Common myeloid progenitor, CD34-positive (primary cell): ENCODE measurements around the gene PSRC1.

ENCODE experiments used
- CTCF ChIA-PET: fragments of 350-600 bp; sonication (Branson Sonifier 250); formaldehyde crosslinking; loops from one replicate; lab custom pipeline; 2021; ENCODE audit warnings: antibody characterized with exemption; lab: Charles Lee
- POLR2A ChIA-PET: fragments of 350-600 bp; sonication (Branson Sonifier 250); formaldehyde crosslinking; loops from one replicate; lab custom pipeline; 2021; ENCODE audit warnings: antibody characterized with exemption; lab: Charles Lee
- DNase-seq, 3 donors: peaks; one replicate each; pipeline versions ENCODE4 v3.0.0 to v3.0.0-alpha.2; 2013
- H3K27ac ChIP-seq, 2 experiments: 1 replicate in 1 of 2; 2 replicates in 1 of 2; pipeline ENCODE4 v1.7.0; 2013; ENCODE audit warnings: inconsistent platforms in 2 of 2, low read length in 2 of 2, mild to moderate bottlenecking in 2 of 2, low read depth in 1 of 2, moderate library complexity in 1 of 2; ENCODE audit not compliant: severe bottlenecking in 2 of 2, insufficient read depth in 1 of 2, poor library complexity in 1 of 2
- H3K27me3 ChIP-seq, 5 experiments: replicated peaks in 2 of 5; 1 replicate in 3 of 5; 2 replicates in 2 of 5; pipeline versions ENCODE4 v1.6.1 to v1.7.0; 2013; ENCODE audit warnings: low read length in 4 of 5, mild to moderate bottlenecking in 2 of 5, moderate library complexity in 2 of 5, inconsistent platforms in 1 of 5; ENCODE audit not compliant: insufficient read depth in 5 of 5, control insufficient read depth in 4 of 5
- H3K36me3 ChIP-seq, 4 experiments: 1 replicate in 2 of 4; 2 replicates in 2 of 4; pipeline versions ENCODE4 v1.6.1 to v1.7.0; 2013; ENCODE audit warnings: low read length in 3 of 4, control low read depth in 1 of 4, mild to moderate bottlenecking in 1 of 4; ENCODE audit not compliant: control insufficient read depth in 4 of 4, insufficient read depth in 4 of 4
- H3K4me1 ChIP-seq, 4 experiments: 1 replicate in 3 of 4; 2 replicates in 1 of 4; pipeline versions ENCODE4 v1.6.1 to v1.7.1; 2013; ENCODE audit warnings: low read length in 3 of 4, mild to moderate bottlenecking in 3 of 4, control low read depth in 1 of 4, inconsistent platforms in 1 of 4, moderate library complexity in 1 of 4; ENCODE audit not compliant: control insufficient read depth in 4 of 4, insufficient read depth in 4 of 4; ENCODE audit errors: control extremely low read depth in 1 of 4
- H3K4me3 ChIP-seq, 7 experiments: 1 replicate in 4 of 7; 2 replicates in 3 of 7; pipeline versions ENCODE4 v1.5.1 to v1.7.0; 2013; ENCODE audit warnings: mild to moderate bottlenecking in 7 of 7, low read length in 6 of 7, moderate library complexity in 6 of 7, inconsistent platforms in 2 of 7, low read depth in 2 of 7, control low read depth in 1 of 7; ENCODE audit not compliant: insufficient read depth in 4 of 7, control insufficient read depth in 1 of 7; ENCODE audit errors: extremely low read depth in 1 of 7
- H3K9me3 ChIP-seq, 5 experiments: 1 replicate in 4 of 5; 2 replicates in 1 of 5; pipeline versions ENCODE4 v1.6.1 to v1.7.1; 2013; ENCODE audit warnings: low read length in 4 of 5, mild to moderate bottlenecking in 2 of 5, inconsistent platforms in 1 of 5, low read depth in 1 of 5, moderate library complexity in 1 of 5; ENCODE audit not compliant: control insufficient read depth in 4 of 5, insufficient read depth in 2 of 5; ENCODE audit errors: control extremely low read depth in 1 of 5
- WGBS: methylation state at CpG from one replicate; pipeline ENCODE4 v1.1.5; 2013; ENCODE audit not compliant: insufficient coverage; 5-methylcytosine and 5-hydroxymethylcytosine counted together

The PSRC1 gene

GRCh38 chr1:109243860-109244552 lies 38.9 kb downstream of the PSRC1 start:
- 100% methylated on average over 6 of the region's 8 CpGs for WGBS
- Histone ChIP-seq H3K4me3 (no peak overlapping the region), H3K27me3 (peaks cover 0 to 84% (median 33%) of the 10 kb centered on the region in 5 experiments), H3K4me1 (peaks cover 0 to 2% (median 1%) of the 10 kb centered on the region in 4 experiments), H3K36me3 (peaks cover 0 to 4% (median under 1%) of the 10 kb centered on the region in 4 experiments), H3K27ac (no peak overlapping the region), H3K9me3 (no peaks in the 10 kb centered on the region)
- ChIA-PET CTCF (interaction anchor here (2.0 kb wide), 1 partner anchor 8 kb away, joined by 5 read pairs; no protein-coding TSS in a partner anchor), POLR2A (no interaction called here)
- no peak for DNase-seq

- H3K27me3 ChIP-seq = peaks cover 0 to 76% (median 29%) of the 10 kb centered on the region in 5 experiments
- CTCF ChIA-PET = interaction anchor here (2.0 kb wide), 1 partner anchor 9 kb away, joined by 5 read pairs; no protein-coding TSS in a partner anchor
- peaks cover 0 to 12% (median 6%) of the 10 kb centered on the region in 4 experiments for H3K36me3 ChIP-seq
- no peak overlapping the region for H3K27ac ChIP-seq
- no peaks in the 10 kb centered on the region for H3K9me3 ChIP-seq
- H3K4me3 ChIP-seq = no peak overlapping the region
- WGBS = 100% methylated on average over 2 of the region's 5 CpGs
- POLR2A ChIA-PET = no interaction called here
- DNase-seq = no peak
- no peaks in the 10 kb centered on the region for H3K4me1 ChIP-seq
These were observed 39.7 kb downstream of the PSRC1 start for GRCh38 chr1:109243221-109243620.

- no peak overlapping the region for H3K4me3 ChIP-seq
- H3K36me3 ChIP-seq = peaks cover 0 to 20% (median 14%) of the 10 kb centered on the region in 4 experiments
- no peak overlapping the region for H3K27ac ChIP-seq
- peaks cover 0 to 68% (median 22%) of the 10 kb centered on the region in 5 experiments for H3K27me3 ChIP-seq
- POLR2A ChIA-PET = no interaction called here
- no peaks in the 10 kb centered on the region for H3K9me3 ChIP-seq
- no peak for DNase-seq
- no peaks in the 10 kb centered on the region for H3K4me1 ChIP-seq
- 65% methylated on average over 7 of the region's 7 CpGs for WGBS
- CTCF ChIA-PET = interaction anchor here (2.0 kb wide), 1 partner anchor 10 kb away, joined by 5 read pairs; no protein-coding TSS in a partner anchor
These were observed 40.6 kb downstream of the PSRC1 start for GRCh38 chr1:109242387-109242786.

GRCh38 chr1:109241841-109242345 lies 41.1 kb downstream of the PSRC1 start:
- DNase-seq = no peak
- peaks cover 0 to 25% (median 19%) of the 10 kb centered on the region in 4 experiments for H3K36me3 ChIP-seq
- H3K9me3 ChIP-seq = no peaks in the 10 kb centered on the region
- 28% methylated on average over 8 of the region's 8 CpGs for WGBS
- H3K27ac ChIP-seq = no peak overlapping the region
- no peak overlapping the region for H3K4me3 ChIP-seq
- peaks cover 0 to 63% (median 22%) of the 10 kb centered on the region in 5 experiments for H3K27me3 ChIP-seq
- CTCF ChIA-PET = interaction anchor here (0.6 to 1.2 kb wide), 2 partner anchors 157 to 1260 kb away, joined by 3 read pairs; no protein-coding TSS in a partner anchor
- no peaks in the 10 kb centered on the region for H3K4me1 ChIP-seq
- POLR2A ChIA-PET = no interaction called here

DNA sequence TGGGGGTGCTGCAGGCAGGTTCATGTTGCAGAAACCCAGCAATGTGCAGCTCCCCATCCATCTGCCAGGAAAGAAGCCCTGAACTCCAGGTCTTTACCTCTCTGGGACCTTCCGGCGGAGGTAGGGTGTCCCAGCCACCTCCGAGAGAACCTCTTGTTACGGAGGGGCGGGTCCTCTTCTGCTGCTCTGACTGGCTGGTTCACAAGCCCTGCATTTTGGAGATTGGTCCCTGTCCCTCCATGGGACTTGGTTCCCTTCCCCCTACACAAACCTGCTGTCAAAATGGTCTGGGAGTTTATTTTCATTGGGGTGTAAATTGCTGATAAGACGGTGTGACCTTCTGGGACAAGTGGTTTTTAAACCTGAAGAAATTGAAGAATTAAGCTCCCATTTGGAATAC lies 41.6 kb downstream of the PSRC1 start:
- 46% methylated on average over 5 of the region's 6 CpGs for WGBS
- H3K27me3 ChIP-seq = peaks cover 0 to 59% (median 22%) of the 10 kb centered on the region in 5 experiments
- no peak overlapping the region for H3K4me3 ChIP-seq
- no peak for DNase-seq
- H3K9me3 ChIP-seq = no peaks in the 10 kb centered on the region
- peaks cover 0 to 29% (median 24%) of the 10 kb centered on the region in 4 experiments for H3K36me3 ChIP-seq
- no peak overlapping the region for H3K27ac ChIP-seq
- H3K4me1 ChIP-seq = no peaks in the 10 kb centered on the region
- POLR2A ChIA-PET = interaction anchor here (0.6 kb wide), 1 partner anchor 31 kb away, joined by 3 read pairs; no protein-coding TSS in a partner anchor
- CTCF ChIA-PET = interaction anchor here (0.6 to 1.2 kb wide), 3 partner anchors 9 to 1261 kb away, joined by 3 read pairs; no protein-coding TSS in a partner anchor

DNA sequence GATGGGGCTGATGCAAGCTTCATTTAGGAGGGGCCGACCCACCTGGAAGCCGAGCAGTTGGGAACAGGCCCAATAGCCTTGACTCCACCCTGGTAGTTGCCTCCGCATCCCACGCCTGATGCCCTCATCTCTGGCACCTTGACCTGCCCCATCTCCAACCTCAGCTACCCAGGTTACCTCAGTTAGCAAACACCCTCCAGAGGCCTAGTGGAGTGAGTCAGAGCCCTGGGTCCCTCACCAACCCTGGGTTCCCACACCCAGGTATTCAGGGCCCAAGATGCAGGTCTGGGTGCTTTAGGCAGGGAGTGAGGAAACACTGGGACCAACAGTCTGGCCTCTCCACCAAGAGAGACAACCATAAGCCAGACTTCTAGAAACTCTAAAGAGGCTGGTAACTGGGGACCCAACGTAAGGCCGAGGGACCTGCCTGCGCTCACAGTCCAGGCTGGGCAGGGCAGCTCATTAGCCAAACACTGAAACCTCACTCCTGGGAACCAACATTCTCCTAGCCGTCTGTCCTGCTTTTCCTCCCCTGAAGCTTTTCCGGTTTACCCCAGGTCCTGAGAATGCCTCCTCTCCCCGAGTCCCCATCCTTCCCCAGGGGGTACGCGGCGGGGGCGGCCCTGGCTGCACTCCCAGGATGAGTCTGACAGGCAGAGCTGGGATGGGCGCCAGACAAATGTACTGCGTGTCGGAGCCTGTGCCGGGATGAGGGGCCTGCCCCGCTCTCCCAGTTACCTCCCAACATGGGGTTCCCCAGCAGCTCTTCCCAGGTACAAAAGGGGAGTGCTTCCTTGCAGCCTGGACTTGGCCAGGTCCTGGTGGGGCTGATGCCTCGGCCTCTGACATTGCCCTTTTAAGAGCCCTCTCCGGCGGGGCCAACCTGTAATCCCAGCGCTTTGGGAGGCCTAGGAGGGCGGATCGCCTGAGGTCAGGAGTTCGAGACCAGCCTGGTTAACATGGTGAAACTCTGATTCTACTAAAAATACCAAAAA lies 42.5 kb downstream of the PSRC1 start:
- ChIA-PET POLR2A (interaction anchor here (0.6 kb wide), 2 partner anchors 30 to 807 kb away, joined by 3 to 5 read pairs; no protein-coding TSS in a partner anchor), CTCF (interaction anchor here (0.7 to 2.4 kb wide), 8 partner anchors 10 to 292 kb away, joined by 3 to 11 read pairs (median 4); no protein-coding TSS in a partner anchor)
- DNase-seq = no peak
- Histone ChIP-seq H3K27me3 (peaks cover 0 to 52% (median 22%) of the 10 kb centered on the region in 5 experiments), H3K4me1 (no peaks in the 10 kb centered on the region), H3K27ac (no peak overlapping the region), H3K36me3 (peaks cover 3 to 38% (median 33%) of the 10 kb centered on the region in 4 experiments), H3K9me3 (no peaks in the 10 kb centered on the region), H3K4me3 (no peak overlapping the region)
- 43% methylated on average over 18 of the region's 26 CpGs for WGBS
